HG03196 (cell line): ENCODE data around the gene GGNBP2.
A peak's percentile ranks its signal among the peaks of the same experiment; 100 is the strongest.
"Not testable (repeated sequence)": the region's sequence is repeated elsewhere in the genome, so short reads cannot be mapped to it uniquely, and the experiment has no call there.

Experiments
- ATAC-seq: cut with Tn5 transposase; IDR thresholded peaks from one replicate; pipeline ENCODE4 v1.9.1; 2021; ENCODE audit not compliant: unreplicated experiment

GGNBP2 gene

DNA sequence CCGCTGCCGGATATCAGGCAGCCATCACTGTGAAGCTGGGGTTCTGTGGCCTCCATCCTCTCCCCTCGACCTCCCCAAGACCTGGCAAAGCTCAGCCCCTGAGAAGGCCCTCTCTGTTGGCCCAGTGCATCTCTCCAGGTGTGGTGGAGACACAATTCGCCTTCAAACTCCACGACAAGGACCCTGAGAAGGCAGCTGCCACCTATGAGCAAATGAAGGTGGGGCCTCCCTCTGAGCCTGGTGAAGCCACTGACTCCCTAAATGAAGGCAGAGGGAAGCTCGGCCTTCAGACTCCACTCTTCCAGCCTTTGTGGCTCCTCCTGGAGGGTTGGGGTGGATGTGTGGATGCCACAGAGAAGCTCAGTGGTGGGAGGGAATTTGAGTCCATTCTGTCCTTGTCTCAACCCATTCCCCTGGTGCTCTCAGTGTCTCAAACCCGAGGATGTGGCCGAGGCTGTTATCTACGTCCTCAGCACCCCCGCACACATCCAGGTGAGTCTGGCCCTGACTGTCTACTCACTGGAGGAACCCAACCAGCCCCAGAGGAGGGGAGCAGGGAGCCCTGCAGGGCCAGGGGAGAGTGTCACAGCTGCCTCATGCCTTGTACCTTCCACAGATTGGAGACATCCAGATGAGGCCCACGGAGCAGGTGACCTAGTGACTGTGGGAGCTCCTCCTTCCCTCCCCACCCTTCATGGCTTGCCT, 55.0 kb downstream of the GGNBP2 start:
- no peak for ATAC-seq

DNA sequence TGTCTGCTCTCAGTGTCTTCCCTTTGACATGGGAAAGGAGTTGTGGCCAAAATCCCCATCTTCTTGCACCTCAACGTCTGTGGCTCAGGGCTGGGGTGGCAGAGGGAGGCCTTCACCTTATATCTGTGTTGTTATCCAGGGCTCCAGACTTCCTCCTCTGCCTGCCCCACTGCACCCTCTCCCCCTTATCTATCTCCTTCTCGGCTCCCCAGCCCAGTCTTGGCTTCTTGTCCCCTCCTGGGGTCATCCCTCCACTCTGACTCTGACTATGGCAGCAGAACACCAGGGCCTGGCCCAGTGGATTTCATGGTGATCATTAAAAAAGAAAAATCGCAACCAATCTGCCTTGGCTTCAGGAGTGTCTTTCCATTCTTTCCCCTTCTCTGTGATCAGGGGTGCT, 55.7 kb downstream of the GGNBP2 start:
- ATAC-seq = no peak

DNA sequence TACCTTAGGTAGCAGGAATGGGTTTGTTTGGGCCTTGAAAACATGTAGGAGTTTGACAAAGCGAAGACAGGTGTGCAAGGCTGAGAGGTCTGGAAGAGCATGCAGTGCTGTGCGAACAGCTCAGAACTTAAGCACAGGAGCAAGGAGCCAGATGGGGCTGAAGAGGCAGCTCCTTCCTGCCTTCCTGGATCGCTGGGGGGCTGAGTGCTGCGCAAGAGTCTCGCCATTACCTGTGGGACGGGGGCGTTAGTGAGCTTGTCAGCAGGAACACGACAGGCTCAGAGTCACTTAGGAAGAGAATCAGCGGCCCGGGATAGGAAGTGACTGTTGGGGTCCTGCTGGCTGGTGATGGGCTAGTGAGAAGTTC, 56.2 kb downstream of the GGNBP2 start:
- no peak for ATAC-seq

- peak; percentile 78 for ATAC-seq
These were observed 56.7 kb downstream of the GGNBP2 start, which contains the start of gene MRM1 for GRCh38 chr17:36601303-36602029. TSS of gene MRM1 (plus strand) at chr17:36601583. CDS start at chr17:36601811, 228 bp downstream.

DNA sequence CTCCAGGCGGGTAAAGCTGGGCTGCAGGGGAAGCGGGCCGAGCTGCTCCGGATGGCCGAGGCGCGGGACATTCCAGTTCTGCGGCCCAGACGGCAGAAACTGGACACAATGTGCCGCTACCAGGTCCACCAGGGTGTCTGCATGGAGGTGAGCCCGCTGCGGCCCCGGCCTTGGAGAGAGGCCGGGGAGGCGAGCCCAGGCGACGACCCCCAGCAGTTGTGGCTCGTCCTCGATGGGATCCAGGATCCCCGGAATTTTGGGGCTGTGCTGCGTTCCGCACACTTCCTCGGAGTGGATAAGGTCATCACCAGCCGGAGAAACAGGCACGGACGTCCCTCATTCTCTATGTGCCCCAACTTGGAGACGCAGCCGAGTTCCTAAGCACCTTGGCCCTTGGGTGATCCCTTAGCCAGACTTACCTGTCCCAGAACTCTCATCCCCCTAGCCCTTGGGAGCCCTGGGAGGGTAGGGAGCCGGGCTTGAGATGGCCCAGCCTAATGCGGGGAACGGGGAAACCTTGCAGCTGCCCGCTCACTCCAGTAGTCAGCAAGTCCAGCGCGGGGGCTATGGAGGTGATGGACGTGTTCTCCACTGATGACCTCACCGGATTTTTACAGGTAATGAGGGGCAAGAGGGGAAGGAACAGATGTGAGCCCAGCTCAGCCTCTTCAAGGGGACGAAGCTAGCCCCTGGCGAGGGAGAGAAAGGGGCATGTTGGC, 57.5 kb downstream of the GGNBP2 start:
- peak; percentile 12 for ATAC-seq

DNA sequence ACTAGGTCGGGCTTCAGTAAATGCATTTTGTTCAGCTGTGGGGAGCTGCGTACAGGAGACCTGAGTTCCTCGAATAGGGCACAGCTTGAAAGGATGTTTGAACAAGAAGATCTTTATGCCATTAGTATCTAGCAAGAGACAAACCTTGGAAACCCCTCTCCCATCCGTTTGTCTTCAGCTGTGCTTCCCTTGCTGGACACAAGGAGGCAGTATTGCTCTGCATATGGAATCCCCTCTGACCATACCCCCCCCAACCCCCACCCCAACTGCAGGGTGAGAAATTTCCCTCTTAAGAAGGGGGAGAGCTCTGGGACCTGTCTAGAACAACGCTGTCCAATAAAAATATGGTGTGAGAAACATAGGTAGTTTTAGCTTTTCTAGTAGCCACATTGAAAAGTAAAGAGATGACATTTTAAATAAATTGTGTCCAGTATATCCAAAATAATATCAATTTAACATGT, 58.2 kb downstream of the GGNBP2 start:
- ATAC-seq = no peak

DNA sequence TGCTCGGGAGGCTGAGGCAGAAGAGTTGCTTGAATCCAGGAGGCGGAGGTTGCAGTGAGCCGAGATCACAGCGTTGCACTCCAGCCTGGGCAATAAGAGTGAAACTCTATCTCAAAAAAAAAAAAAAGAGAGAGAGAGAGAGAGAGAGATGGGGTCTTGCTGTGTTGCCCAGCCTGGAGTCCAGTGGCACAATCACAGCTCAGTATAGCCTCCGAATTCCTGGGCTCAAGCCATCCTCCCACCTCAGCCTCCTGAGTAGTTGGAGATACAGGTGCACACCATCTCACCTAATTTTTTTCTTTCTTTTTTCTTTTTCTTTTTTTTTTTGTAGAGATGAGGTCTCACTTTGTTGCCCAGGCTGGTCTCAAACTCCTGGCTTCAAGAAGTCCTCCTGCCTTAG, 60.3 kb downstream of the GGNBP2 start:
- not testable (repeated sequence) for ATAC-seq

DNA sequence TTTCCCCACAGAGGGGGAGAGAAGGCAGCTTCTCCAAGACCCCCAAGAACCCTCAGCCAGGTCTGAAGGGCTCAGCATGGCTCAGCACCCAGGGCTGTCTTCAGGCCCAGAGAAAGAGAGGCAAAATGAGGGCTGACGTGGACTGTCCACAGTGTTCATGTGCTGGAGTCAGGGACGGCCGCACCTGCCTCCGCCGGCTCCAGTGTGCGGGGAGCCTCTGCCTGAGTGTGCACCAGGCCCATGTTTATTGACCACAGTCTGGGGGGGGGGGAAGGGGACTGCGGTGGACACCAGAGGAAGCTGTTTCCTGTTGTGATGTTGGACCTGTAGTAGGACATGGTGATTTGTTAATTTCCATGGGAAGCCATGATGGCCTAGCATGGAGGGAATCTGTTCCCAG, 63.6 kb downstream of the GGNBP2 start:
- no peak for ATAC-seq

- ATAC-seq = no peak
These were observed 64.2 kb downstream of the GGNBP2 start for GRCh38 chr17:36608794-36609497.

DNA sequence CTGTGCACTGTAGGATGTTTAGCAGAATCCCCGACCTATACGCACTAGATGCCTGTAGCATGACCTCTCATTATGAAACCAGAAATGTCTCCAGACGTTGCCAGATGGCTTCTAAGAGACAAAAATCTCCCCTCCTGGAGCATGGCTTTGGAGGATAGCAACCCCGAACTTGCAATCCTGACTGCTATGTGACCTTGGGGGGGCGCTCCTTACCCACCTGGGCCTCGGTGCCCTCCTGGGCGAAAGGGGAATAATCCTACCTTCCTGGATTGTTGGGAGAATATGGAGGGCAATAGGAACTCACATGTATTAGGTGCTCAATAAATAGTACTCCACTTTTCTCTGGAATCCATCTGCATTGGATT, 64.8 kb downstream of the GGNBP2 start:
- ATAC-seq = no peak

GRCh38 chr17:36610474-36610873, 65.8 kb downstream of the GGNBP2 start:
- ATAC-seq = no peak

GRCh38 chr17:36611345-36612072, 66.8 kb downstream of the GGNBP2 start:
- no peak for ATAC-seq

DNA sequence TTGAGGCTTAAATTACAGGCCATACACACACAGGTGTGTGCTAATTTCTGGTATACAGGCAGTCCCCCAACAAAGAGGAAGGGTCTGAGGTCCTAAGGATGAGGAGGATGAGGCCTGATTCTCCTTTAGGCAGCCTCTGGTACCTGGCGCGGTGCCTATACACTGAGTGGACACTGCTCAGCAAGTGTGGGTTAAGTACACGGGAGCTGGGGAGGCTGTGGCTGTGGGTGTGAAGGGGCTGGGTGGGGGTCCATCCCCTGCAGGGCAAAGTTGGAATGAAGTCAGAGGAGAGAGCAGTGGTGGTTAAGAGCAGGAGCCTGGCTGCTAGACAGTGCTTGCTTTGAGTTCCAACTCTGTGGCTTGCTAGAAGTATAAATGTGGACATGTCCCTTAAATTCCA, 67.6 kb downstream of the GGNBP2 start:
- ATAC-seq = no peak

DNA sequence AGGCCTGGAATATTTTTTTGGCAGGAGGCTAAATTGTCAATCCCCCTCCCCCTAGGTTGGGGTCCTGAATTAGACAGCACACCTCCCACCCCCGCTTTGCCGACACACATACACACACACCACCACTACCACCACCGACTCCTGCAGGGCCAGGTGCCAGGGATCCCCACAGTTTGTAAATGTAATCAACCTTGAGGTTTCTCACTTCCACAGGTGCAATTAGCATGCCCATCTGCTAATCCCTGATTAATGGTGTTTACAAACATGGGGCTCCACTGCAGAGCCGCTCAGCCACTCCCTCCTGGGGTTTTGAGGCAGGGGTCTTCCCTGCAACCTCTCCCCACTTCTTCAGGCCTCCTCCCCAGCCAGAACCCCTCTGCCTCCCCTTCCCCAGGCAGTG, 68.4 kb downstream of the GGNBP2 start:
- ATAC-seq = no peak

DNA sequence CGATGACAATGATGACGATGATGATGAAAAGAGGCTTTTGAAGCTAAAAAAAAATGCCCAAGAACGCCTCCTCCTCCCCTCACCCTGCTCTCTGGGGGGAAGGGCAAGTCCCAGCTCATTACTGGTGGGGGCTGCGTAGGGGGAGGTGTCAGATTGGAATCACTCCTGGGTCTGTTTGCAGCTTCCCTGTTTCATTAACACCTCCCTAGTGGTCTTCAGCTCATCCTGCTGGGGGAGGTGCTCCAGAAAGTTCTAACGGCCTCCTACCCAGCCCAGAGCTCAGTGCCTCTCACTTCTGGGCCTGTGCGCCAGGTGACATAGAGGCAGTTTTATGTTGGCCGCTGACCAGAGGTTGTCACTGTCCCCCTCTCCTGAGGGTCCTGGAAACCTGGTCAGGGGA, 69.4 kb downstream of the GGNBP2 start:
- no peak for ATAC-seq

GRCh38 chr17:36614933-36615332, 70.2 kb downstream of the GGNBP2 start:
- no peak for ATAC-seq

DNA sequence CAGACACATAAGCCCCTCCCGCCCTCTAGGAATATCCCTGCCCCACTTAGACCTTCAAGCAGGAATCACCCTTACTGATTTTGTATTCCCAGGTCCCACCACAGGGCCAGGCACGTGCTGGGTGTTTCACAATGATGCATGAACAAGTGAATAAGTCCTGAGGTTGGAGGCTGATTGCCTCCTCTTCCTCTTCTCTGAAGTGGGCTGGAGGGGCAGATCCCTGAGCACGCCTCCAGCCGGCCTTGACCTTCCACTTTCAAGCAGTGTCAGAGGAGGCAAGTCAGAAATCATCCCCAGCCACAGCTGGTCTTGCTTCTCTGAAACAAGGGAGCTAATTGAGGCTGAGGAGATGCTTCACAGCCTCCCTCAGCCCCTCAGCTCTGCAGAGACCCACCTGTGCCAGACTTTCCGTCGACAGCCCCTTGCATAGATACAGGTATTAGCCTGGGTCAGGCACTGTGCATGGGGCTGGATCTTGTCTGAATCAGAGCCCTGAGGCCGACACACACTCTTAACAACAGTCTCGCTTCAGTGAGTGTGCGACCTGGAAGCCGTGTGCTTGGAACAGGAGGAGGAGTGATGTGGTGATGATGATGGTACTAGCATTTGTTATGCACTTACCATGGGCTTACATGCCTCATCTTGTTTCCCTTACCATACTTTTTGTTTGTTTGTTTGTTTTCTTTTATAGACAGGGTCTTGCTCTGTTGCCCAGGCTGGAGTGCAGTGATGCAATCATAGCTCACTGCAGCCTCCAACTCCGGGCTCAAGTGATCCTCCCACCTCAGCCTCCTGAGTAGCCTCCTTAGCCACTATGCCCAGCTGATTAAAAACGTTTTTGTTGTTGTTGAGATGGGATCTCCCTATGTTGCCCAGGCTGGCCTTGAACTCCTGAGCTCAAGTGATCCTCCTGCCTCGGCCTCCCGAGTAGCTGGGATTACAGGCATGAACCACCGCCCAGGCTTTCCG, 71.6 kb downstream of the GGNBP2 start:
- no peak for ATAC-seq

DNA sequence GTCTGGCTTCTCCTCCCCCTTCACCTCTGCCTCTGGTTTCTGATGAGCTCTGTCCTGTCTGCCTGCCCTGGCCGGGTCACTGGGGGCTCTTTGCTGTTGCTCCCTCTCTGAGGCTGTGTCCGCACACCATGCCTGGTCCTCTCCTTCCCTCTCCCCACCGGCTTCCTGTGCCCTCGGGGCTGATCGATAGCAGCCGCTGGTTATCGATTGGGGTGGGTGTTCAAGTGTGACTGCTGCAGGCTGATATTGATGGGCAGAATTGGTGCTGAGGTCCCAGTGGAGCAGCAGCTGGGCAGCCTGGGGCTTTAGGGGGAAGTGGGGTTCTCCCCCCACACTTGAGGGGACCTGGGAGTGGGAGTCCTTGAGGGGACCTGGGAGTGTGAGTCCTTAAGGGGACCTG, 73.1 kb downstream of the GGNBP2 start:
- no peak for ATAC-seq

DNA sequence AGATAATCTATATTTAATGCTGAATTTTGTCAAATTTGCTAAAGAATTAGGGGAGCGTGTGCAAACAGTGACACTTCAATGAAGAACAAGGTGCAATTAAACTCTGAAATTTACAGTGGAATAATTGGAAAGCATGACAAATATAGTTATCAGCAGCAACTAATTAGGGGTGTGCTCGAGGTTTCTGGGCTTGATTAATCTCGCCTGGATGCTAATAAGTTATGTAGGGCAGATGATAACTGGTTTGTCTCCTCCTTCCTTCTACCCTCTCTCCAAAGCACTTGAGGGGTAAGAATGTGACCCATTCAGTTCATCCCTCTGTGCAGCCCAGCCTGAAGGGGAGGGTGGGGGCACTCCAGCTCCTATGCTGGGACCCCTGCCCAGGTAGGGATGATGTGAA, 78.6 kb downstream of the GGNBP2 start:
- no peak for ATAC-seq

GRCh38 chr17:36625188-36625587, 80.5 kb downstream of the GGNBP2 start:
- no peak for ATAC-seq
